ENCODE measurements around the gene FBXO46. TPM values are rescaled to one million over a fixed set of nuclear protein-coding genes. Genes with fewer than 3 reads are reported as not detected.
A peak's percentile ranks its signal among the peaks of the same experiment; 100 is the strongest.

The FBXO46 gene
- total and polyA plus RNA-seq, 10 of the 15 experiments (the other 5 are each of a cell fraction or from before 2014, with no cell fraction given): 2.5 to 61.5 (median 13.7) TPM

DNA sequence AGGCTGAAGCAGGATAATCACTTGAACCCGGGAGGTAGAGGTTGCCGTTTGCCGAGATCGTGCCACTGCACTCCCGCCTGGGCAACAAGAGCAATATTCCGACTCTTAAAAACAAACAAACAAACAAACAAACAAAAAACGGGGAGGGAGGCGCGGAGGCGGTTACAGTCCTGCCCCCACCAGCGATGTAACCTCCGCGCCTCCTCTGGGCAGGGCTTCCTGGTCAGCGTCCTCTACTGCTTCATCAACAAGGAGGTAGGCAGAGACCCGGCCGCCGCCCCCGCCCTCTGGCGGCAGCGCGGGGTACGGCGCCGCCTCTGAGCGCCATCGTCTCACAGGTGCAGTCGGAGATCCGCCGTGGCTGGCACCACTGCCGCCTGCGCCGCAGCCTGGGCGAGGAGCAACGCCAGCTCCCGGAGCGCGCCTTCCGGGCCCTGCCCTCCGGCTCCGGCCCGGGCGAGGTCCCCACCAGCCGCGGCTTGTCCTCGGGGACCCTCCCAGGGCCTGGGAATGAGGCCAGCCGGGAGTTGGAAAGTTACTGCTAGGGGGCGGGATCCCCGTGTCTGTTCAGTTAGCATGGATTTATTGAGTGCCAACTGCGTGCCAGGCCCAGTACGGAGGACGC lies 49.2 kb downstream of the FBXO46 start (continued):
- TF ChIP-seq, protein P1, sequence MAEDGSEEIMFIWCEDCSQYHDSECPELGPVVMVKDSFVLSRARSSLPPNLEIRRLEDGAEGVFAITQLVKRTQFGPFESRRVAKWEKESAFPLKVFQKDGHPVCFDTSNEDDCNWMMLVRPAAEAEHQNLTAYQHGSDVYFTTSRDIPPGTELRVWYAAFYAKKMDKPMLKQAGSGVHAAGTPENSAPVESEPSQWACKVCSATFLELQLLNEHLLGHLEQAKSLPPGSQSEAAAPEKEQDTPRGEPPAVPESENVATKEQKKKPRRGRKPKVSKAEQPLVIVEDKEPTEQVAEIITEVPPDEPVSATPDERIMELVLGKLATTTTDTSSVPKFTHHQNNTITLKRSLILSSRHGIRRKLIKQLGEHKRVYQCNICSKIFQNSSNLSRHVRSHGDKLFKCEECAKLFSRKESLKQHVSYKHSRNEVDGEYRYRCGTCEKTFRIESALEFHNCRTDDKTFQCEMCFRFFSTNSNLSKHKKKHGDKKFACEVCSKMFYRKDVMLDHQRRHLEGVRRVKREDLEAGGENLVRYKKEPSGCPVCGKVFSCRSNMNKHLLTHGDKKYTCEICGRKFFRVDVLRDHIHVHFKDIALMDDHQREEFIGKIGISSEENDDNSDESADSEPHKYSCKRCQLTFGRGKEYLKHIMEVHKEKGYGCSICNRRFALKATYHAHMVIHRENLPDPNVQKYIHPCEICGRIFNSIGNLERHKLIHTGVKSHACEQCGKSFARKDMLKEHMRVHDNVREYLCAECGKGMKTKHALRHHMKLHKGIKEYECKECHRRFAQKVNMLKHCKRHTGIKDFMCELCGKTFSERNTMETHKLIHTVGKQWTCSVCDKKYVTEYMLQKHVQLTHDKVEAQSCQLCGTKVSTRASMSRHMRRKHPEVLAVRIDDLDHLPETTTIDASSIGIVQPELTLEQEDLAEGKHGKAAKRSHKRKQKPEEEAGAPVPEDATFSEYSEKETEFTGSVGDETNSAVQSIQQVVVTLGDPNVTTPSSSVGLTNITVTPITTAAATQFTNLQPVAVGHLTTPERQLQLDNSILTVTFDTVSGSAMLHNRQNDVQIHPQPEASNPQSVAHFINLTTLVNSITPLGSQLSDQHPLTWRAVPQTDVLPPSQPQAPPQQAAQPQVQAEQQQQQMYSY (CRISPR knock-in tag; IDR thresholded peaks at IDR 0.05): no peak
- TF ChIP-seq BCLAF1 (IDR thresholded peaks at IDR 0.05): no peak
- TF ChIP-seq ZBTB4 (CRISPR knock-in tag; IDR thresholded peaks at IDR 0.05): no peak
- peak; percentile 65; the same call in 1 of the 2 replicates for TF ChIP-seq FOXK2 (IDR thresholded peaks at IDR 0.05)
- TF ChIP-seq, protein P2, sequence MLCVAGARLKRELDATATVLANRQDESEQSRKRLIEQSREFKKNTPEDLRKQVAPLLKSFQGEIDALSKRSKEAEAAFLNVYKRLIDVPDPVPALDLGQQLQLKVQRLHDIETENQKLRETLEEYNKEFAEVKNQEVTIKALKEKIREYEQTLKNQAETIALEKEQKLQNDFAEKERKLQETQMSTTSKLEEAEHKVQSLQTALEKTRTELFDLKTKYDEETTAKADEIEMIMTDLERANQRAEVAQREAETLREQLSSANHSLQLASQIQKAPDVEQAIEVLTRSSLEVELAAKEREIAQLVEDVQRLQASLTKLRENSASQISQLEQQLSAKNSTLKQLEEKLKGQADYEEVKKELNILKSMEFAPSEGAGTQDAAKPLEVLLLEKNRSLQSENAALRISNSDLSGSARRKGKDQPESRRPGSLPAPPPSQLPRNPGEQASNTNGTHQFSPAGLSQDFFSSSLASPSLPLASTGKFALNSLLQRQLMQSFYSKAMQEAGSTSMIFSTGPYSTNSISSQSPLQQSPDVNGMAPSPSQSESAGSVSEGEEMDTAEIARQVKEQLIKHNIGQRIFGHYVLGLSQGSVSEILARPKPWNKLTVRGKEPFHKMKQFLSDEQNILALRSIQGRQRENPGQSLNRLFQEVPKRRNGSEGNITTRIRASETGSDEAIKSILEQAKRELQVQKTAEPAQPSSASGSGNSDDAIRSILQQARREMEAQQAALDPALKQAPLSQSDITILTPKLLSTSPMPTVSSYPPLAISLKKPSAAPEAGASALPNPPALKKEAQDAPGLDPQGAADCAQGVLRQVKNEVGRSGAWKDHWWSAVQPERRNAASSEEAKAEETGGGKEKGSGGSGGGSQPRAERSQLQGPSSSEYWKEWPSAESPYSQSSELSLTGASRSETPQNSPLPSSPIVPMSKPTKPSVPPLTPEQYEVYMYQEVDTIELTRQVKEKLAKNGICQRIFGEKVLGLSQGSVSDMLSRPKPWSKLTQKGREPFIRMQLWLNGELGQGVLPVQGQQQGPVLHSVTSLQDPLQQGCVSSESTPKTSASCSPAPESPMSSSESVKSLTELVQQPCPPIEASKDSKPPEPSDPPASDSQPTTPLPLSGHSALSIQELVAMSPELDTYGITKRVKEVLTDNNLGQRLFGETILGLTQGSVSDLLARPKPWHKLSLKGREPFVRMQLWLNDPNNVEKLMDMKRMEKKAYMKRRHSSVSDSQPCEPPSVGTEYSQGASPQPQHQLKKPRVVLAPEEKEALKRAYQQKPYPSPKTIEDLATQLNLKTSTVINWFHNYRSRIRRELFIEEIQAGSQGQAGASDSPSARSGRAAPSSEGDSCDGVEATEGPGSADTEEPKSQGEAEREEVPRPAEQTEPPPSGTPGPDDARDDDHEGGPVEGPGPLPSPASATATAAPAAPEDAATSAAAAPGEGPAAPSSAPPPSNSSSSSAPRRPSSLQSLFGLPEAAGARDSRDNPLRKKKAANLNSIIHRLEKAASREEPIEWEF (IDR thresholded peaks at IDR 0.05; ENCODE audit: insufficient replicate concordance, low read depth, low read length): no peak
- TF ChIP-seq, protein P3, sequence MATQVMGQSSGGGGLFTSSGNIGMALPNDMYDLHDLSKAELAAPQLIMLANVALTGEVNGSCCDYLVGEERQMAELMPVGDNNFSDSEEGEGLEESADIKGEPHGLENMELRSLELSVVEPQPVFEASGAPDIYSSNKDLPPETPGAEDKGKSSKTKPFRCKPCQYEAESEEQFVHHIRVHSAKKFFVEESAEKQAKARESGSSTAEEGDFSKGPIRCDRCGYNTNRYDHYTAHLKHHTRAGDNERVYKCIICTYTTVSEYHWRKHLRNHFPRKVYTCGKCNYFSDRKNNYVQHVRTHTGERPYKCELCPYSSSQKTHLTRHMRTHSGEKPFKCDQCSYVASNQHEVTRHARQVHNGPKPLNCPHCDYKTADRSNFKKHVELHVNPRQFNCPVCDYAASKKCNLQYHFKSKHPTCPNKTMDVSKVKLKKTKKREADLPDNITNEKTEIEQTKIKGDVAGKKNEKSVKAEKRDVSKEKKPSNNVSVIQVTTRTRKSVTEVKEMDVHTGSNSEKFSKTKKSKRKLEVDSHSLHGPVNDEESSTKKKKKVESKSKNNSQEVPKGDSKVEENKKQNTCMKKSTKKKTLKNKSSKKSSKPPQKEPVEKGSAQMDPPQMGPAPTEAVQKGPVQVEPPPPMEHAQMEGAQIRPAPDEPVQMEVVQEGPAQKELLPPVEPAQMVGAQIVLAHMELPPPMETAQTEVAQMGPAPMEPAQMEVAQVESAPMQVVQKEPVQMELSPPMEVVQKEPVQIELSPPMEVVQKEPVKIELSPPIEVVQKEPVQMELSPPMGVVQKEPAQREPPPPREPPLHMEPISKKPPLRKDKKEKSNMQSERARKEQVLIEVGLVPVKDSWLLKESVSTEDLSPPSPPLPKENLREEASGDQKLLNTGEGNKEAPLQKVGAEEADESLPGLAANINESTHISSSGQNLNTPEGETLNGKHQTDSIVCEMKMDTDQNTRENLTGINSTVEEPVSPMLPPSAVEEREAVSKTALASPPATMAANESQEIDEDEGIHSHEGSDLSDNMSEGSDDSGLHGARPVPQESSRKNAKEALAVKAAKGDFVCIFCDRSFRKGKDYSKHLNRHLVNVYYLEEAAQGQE (IDR thresholded peaks at IDR 0.05; ENCODE audit: low read depth, low read length): no peak
- TF ChIP-seq SUPT20H (IDR thresholded peaks at IDR 0.05; ENCODE audit: borderline replicate concordance, control insufficient read depth, low read depth, low read length): no peak
- no peak for TF ChIP-seq RFX5 (IDR thresholded peaks at IDR 0.05; ENCODE audit: low read depth, low read length)
- TF ChIP-seq BACH1 (IDR thresholded peaks at IDR 0.05; ENCODE audit: borderline replicate concordance): peak; percentile 58
